Gastrocnemius medialis (tissue), 4 donors: ENCODE data around the gene EYA3. TPM values are rescaled to one million over a fixed set of nuclear protein-coding genes. Genes with fewer than 3 reads are reported as not detected.

Experiments used
- ATAC-seq, 2 donors: fragments of 150-250 bp; one replicate each; pipeline ENCODE4 v1.9.1; 2016
- DNase-seq, 2 donors: peaks; one replicate each; pipeline ENCODE4 v3.0.0-alpha.2; 2019
- H3K27ac ChIP-seq, 4 donors: fragments of 200-600 bp; sonication (generic); 1 replicate in 1 of 4; 2 replicates in 3 of 4; pipeline ENCODE4 v1.5.1; 2016 to 2018; ENCODE audit warnings: mild to moderate bottlenecking in 2 of 4, moderate library complexity in 1 of 4
- H3K27me3 ChIP-seq, 3 donors: fragments of 200-600 bp; sonication (generic) in 2 of 3; 1 replicate in 1 of 3; 2 replicates in 2 of 3; pipeline versions ENCODE4 v1.5.1 to v1.6.0; 2016 to 2019; ENCODE audit warnings: mild to moderate bottlenecking in 1 of 3, moderate library complexity in 1 of 3
- H3K36me3 ChIP-seq, 2 donors: fragments of 200-600 bp; sonication (generic) in 1 of 2; one replicate each; pipeline ENCODE4 v1.5.1; 2017 to 2018
- H3K4me1 ChIP-seq, 2 donors: fragments of 200-600 bp; sonication (generic) in 1 of 2; one replicate each; pipeline ENCODE4 v1.5.1; 2016 to 2017; ENCODE audit warnings: mild to moderate bottlenecking in 2 of 2
- H3K4me3 ChIP-seq, 4 donors: fragments of 200-600 bp; sonication (generic) in 3 of 4; 1 replicate in 1 of 4; 2 replicates in 3 of 4; pipeline ENCODE4 v1.5.1; 2016 to 2019; ENCODE audit warnings: mild to moderate bottlenecking in 2 of 4
- H3K9me3 ChIP-seq, 3 donors: fragments of 200-600 bp; sonication (generic) in 2 of 3; 1 replicate in 1 of 3; 2 replicates in 2 of 3; pipeline ENCODE4 v1.5.1; 2016 to 2019
- POLR2A ChIP-seq, 2 donors: fragments of 450-650 bp; IDR thresholded peaks; one replicate each; pipeline ENCODE4 v1.6.1; 2017; ENCODE audit warnings: antibody characterized with exemption in 2 of 2, mild to moderate bottlenecking in 2 of 2, moderate library complexity in 2 of 2
- in situ Hi-C, 4 donors: fragments of 200-750 bp; cut with MboI; loops; one replicate each; pipeline versions ENCODE4 v1.15.0 to v1.8.0; 2017; ENCODE audit warnings: low sequenced_read_pairs in 4 of 4
- intact Hi-C: fragments of 100-400 bp; cut with DNase I; formaldehyde crosslinking; loops from one replicate; pipeline ENCODE4 v1.15.1; 2023; ENCODE audit warnings: low total_unique reads
- total RNA-seq, 4 donors: library from RNA; depleted of rRNA; stranded (reverse); fragments of >200 nt; gene quantifications; one replicate each; pipeline versions ENCODE4 v1.1.0 to v1.2.3, GENCODE V29; 2016
- TF ChIP-seq, protein P1 (sequence below), 5 experiments: fragments of 450-650 bp in 3 of 5; fragments of 200-600 bp in 2 of 5; sonication (generic) in 2 of 5; IDR thresholded peaks in 4 of 5; conservative IDR thresholded peaks in 1 of 5; 1 replicate in 4 of 5; 2 replicates in 1 of 5; pipeline ENCODE4 v1.5.1; 2016 to 2019; ENCODE audit warnings: antibody characterized with exemption in 5 of 5, mild to moderate bottlenecking in 3 of 5, moderate library complexity in 3 of 5

The EYA3 gene
- total RNA-seq, 4 donors from 2014 or later, result 9.2 to 19.5 (median 15.4) TPM

DNA sequence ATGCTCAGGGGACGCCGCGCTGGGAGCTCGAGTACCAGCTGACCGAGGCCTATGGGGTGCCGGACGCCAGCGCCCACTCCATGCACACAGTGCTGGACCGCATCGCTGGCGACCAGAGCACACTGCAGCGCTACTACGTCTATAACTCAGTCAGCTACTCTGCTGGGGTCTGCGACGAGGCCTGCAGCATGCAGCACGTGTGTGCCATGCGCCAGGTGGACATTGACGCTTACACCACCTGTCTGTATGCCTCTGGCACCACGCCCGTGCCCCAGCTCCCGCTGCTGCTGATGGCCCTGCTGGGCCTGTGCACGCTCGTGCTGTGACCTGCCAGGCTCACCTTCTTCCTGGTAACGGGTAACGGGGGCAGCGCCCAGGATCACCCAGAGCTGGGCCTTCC, 129.9 kb downstream of the EYA3 start:
- in situ Hi-C loops (no loop called here), intact Hi-C loops (no loop called here)
- TF ChIP-seq, protein P1, sequence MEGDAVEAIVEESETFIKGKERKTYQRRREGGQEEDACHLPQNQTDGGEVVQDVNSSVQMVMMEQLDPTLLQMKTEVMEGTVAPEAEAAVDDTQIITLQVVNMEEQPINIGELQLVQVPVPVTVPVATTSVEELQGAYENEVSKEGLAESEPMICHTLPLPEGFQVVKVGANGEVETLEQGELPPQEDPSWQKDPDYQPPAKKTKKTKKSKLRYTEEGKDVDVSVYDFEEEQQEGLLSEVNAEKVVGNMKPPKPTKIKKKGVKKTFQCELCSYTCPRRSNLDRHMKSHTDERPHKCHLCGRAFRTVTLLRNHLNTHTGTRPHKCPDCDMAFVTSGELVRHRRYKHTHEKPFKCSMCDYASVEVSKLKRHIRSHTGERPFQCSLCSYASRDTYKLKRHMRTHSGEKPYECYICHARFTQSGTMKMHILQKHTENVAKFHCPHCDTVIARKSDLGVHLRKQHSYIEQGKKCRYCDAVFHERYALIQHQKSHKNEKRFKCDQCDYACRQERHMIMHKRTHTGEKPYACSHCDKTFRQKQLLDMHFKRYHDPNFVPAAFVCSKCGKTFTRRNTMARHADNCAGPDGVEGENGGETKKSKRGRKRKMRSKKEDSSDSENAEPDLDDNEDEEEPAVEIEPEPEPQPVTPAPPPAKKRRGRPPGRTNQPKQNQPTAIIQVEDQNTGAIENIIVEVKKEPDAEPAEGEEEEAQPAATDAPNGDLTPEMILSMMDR (IDR thresholded peaks at IDR 0.05 in 4 of 5, conservative IDR thresholded peaks at IDR 0.05 in 1 of 5), result no peak
- no peak for TF ChIP-seq POLR2A (IDR thresholded peaks at IDR 0.05)
- Histone ChIP-seq H3K36me3 (no peaks in the 10 kb centered on the region), H3K27me3 (no peaks in the 10 kb centered on the region), H3K4me1 (peaks cover 9 to 11% of the 10 kb centered on the region in 2 donors), H3K27ac (no peak overlapping the region), H3K9me3 (no peaks in the 10 kb centered on the region), H3K4me3 (no peak overlapping the region)
- ATAC-seq (no peak), DNase-seq (no peak)

DNA sequence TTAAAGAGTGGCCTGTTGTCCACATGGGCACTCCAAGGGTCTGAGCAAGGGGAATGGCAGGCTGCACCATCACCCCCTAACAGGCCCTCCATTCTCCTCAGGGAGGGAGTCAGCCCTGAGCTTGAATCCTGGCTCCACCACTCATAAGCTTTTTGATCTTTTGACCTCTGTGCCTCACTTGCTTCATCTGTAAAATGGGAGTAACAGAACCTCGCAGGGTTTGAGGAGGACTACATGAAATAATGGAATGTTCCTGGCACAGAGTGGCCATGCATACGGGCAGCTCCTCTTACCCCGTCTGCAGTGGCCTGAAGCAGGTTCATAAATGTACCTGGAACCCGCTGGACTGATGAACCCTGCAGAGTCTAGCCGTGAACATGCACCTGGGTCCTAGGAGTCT, 130.8 kb downstream of the EYA3 start:
- intact Hi-C loops (no loop called here), in situ Hi-C loops (no loop called here)
- no peak for ATAC-seq
- H3K4me1 ChIP-seq, result peaks cover 9 to 11% of the 10 kb centered on the region in 2 donors
- DNase-seq, result no peak
- no peak overlapping the region for H3K4me3 ChIP-seq
- no peaks in the 10 kb centered on the region for H3K27me3 ChIP-seq
- H3K36me3 ChIP-seq, result no peaks in the 10 kb centered on the region
- TF ChIP-seq, protein P1 (IDR thresholded peaks at IDR 0.05 in 4 of 5, conservative IDR thresholded peaks at IDR 0.05 in 1 of 5), result no peak
- no peak for TF ChIP-seq POLR2A (IDR thresholded peaks at IDR 0.05)
- H3K9me3 ChIP-seq, result no peaks in the 10 kb centered on the region
- no peak overlapping the region for H3K27ac ChIP-seq

- Histone ChIP-seq H3K27me3 (no peaks in the 10 kb centered on the region), H3K27ac (no peak overlapping the region), H3K4me3 (no peak overlapping the region), H3K4me1 (peaks cover 9 to 11% of the 10 kb centered on the region in 2 donors), H3K9me3 (no peaks in the 10 kb centered on the region), H3K36me3 (no peaks in the 10 kb centered on the region)
- in situ Hi-C loops, result no loop called here
- TF ChIP-seq, protein P1 (IDR thresholded peaks at IDR 0.05 in 4 of 5, conservative IDR thresholded peaks at IDR 0.05 in 1 of 5), result no peak
- TF ChIP-seq POLR2A (IDR thresholded peaks at IDR 0.05), result no peak
- intact Hi-C loops, result no loop called here
- no peak for DNase-seq
- no peak for ATAC-seq
Measured at GRCh38 chr1:27956761-27957160, 131.6 kb downstream of the EYA3 start.

DNA sequence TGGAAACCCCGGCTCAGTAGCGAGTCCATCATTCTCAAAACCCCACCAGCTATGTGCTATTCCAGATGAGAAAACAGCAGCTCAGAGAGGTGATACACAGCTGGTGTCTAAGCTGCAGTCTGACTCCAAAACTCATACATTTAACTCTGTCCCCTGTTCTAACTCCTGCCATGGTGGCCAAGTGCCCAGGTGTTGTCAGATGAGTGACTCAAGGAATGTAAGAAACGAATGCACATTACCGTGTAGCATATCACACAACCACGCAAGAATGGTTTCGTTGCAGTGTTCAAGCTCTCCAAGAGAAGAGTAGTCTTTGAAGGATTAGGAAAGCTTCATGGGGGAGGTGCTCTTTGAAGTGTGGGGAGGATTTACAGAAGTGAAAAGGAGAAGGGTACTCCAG, 133.3 kb downstream of the EYA3 start:
- intact Hi-C loops (no loop called here), in situ Hi-C loops (no loop called here)
- Histone ChIP-seq H3K27ac (no peak overlapping the region), H3K9me3 (no peaks in the 10 kb centered on the region), H3K4me3 (no peak overlapping the region), H3K27me3 (no peaks in the 10 kb centered on the region), H3K4me1 (peaks cover 0 to under 1% of the 10 kb centered on the region in 2 donors), H3K36me3 (no peaks in the 10 kb centered on the region)
- DNase-seq (no peak), ATAC-seq (no peak)
- TF ChIP-seq, protein P1 (IDR thresholded peaks at IDR 0.05 in 4 of 5, conservative IDR thresholded peaks at IDR 0.05 in 1 of 5), result no peak
- no peak for TF ChIP-seq POLR2A (IDR thresholded peaks at IDR 0.05)

DNA sequence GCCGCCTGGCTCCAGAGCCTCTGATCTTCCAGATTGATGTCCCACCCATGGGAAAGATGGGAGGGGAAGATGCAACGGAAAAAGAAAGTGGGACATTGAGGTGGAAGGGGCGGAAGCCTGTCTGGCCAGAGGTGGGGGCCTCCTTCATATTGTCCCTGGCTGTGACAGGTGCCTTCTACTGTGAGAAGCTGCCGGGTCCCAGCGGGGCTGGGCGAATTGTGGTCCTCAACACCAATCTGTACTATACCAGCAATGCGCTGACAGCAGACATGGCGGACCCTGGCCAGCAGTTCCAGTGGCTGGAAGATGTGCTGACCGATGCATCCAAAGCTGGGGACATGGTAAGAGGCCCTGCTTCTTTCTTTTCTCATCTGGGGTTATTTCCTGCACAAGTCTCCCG, 134.2 kb downstream of the EYA3 start:
- no peak overlapping the region for H3K4me3 ChIP-seq
- H3K9me3 ChIP-seq, result no peaks in the 10 kb centered on the region
- ATAC-seq (no peak), DNase-seq (no peak)
- H3K4me1 ChIP-seq, result no peaks in the 10 kb centered on the region
- H3K27ac ChIP-seq, result no peak overlapping the region
- in situ Hi-C loops (no loop called here), intact Hi-C loops (no loop called here)
- H3K36me3 ChIP-seq, result no peaks in the 10 kb centered on the region
- TF ChIP-seq POLR2A (IDR thresholded peaks at IDR 0.05), result no peak
- TF ChIP-seq, protein P1 (IDR thresholded peaks at IDR 0.05 in 4 of 5, conservative IDR thresholded peaks at IDR 0.05 in 1 of 5), result no peak
- no peaks in the 10 kb centered on the region for H3K27me3 ChIP-seq
